Bronchial epithelial cell (primary cell): ENCODE results near the gene FER. TPM values are rescaled to one million over a fixed set of nuclear protein-coding genes. Genes with fewer than 3 reads are reported as not detected.

ENCODE experiments used
- DNase-seq: peaks from one replicate; pipeline ENCODE4 v3.0.0-alpha.2; 2010; ENCODE audit warnings: low read depth
- FAIRE-seq: peaks from 2 replicates; lab custom pipeline; 2011; peaks lifted over from hg19 to GRCh38; lab: Jason Lieb, UNC
- H3K27me3 ChIP-seq: 2 replicates; pipeline ENCODE4 v1.5.1; 2011; ENCODE audit warnings: low read length; ENCODE audit not compliant: control insufficient read depth, insufficient read depth
- H3K36me3 ChIP-seq: 2 replicates; pipeline ENCODE4 v1.5.1; 2011; ENCODE audit warnings: low read length; ENCODE audit not compliant: control insufficient read depth, insufficient read depth
- H3K4me3 ChIP-seq: 2 replicates; pipeline ENCODE4 v1.5.1; 2011; ENCODE audit warnings: mild to moderate bottlenecking, low read depth, low read length, control low read depth
- total RNA-seq: library from RNA; depleted of rRNA; stranded (reverse); fragments of >200 nt; gene quantifications from 2 replicates; pipeline ENCODE4 v1.2.1, GENCODE V29; 2014
- TF ChIP-seq, protein P1 (sequence below): IDR thresholded peaks from 2 replicates; pipeline ENCODE4 v1.5.1; 2011; ENCODE audit warnings: mild to moderate bottlenecking, moderate library complexity, low read length, control low read depth, inconsistent platforms; ENCODE audit not compliant: insufficient read depth, severe bottlenecking

FER gene
- total RNA-seq, 1 donor from 2014 or later: 23.7 TPM

DNA sequence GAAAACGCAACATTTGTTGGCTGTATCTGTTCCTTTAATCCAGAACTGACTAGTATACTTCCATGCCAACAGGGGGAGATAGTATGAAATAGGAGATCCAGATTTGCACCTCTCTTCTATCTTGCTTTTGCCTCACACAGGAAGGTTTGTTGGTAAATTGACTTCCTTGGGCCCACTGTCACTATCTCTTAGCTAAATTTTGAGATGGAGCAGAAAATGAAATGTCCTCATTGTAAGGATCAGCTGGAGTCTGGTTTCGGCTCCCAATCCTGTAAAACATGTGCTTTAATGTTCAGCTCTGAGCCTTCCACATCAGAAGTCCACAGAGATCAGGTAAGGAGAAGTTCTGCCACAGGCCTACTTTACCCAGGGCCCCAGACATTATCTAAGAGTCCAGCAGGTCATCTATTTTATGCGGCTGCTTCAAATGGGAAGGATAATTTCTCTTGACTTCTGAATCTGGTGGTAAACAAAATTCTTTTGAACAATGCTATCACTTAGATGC is 176.8 kb downstream of the FER start:
- Histone ChIP-seq H3K36me3 (no peaks in the 10 kb centered on the region), H3K27me3 (no peaks in the 10 kb centered on the region), H3K4me3 (no peak overlapping the region)
- no peak for DNase-seq
- TF ChIP-seq, protein P1, sequence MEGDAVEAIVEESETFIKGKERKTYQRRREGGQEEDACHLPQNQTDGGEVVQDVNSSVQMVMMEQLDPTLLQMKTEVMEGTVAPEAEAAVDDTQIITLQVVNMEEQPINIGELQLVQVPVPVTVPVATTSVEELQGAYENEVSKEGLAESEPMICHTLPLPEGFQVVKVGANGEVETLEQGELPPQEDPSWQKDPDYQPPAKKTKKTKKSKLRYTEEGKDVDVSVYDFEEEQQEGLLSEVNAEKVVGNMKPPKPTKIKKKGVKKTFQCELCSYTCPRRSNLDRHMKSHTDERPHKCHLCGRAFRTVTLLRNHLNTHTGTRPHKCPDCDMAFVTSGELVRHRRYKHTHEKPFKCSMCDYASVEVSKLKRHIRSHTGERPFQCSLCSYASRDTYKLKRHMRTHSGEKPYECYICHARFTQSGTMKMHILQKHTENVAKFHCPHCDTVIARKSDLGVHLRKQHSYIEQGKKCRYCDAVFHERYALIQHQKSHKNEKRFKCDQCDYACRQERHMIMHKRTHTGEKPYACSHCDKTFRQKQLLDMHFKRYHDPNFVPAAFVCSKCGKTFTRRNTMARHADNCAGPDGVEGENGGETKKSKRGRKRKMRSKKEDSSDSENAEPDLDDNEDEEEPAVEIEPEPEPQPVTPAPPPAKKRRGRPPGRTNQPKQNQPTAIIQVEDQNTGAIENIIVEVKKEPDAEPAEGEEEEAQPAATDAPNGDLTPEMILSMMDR: no peak
- FAIRE-seq: no peak

DNA sequence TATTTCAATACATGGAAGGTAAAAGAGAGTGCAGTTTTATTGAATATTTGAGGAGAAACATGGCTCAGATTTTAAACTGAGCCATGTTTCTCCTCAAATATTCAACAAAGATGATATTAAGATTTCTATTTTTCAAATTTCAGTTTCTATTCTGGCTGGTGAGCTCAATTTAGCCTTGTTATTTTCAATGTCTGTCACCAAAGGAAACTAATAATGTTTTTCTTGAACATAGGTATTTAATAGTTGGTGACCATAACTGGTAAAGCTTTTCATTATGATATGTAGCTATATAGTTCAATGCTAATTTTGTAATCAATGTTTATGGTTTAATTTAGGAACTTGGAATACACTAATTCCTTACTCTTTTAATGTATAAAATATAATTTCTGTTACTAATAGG is 177.4 kb downstream of the FER start:
- TF ChIP-seq, protein P1: no peak
- no peaks in the 10 kb centered on the region for H3K36me3 ChIP-seq

DNA sequence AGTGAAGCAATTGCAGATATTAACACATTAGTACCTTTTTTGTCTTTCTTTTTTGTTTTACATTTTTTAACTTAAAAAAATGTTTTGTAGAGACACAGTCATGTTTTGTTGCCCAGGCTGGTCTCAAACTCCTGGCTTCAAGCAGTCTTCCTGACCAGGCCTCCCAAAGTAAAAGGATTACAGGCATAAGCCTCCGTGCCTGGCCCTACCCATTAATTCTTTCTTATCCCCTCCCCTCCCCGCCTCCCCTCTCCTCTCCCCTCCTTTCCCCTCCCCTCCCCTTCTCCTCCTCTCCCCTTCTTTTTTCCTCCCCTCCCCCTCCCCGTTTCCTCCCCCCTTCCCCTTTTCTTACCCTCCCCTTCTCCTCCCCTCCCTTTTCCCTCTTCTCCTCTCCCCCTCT is 182.4 kb downstream of the FER start:
- no peak overlapping the region for H3K4me3 ChIP-seq
- H3K36me3 ChIP-seq: no peaks in the 10 kb centered on the region
- no peaks in the 10 kb centered on the region for H3K27me3 ChIP-seq
- TF ChIP-seq, protein P1: no peak
- no peak for DNase-seq
- no peak for FAIRE-seq

More for the DNA sequence above, 177.4 kb downstream of the FER start:
- no peaks in the 10 kb centered on the region for H3K27me3 ChIP-seq
- DNase-seq (no peak), FAIRE-seq (no peak)
- no peak overlapping the region for H3K4me3 ChIP-seq

DNA sequence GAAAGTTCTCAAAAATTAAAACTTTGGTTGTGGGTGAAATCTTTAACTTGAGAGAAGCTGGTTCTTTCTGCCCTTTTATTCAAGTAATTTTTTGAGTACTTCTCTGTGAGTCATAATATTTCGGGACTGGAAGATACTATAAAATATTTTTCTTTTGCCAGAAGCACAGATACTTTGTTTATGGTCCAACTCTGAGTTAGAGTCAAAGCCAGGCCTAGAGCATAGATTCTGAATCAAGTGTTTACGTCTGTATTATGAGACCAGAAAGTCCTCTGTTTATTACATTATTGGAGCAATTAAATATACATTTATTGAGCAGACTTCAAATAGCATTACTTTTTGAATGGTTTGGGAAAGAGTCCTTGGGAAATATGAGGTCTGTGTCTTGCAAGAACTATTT is 187.9 kb downstream of the FER start:
- H3K27me3 ChIP-seq: no peaks in the 10 kb centered on the region
- FAIRE-seq (no peak), DNase-seq (no peak)
- H3K36me3 ChIP-seq: no peaks in the 10 kb centered on the region
- no peak overlapping the region for H3K4me3 ChIP-seq
- TF ChIP-seq, protein P1: no peak

DNA sequence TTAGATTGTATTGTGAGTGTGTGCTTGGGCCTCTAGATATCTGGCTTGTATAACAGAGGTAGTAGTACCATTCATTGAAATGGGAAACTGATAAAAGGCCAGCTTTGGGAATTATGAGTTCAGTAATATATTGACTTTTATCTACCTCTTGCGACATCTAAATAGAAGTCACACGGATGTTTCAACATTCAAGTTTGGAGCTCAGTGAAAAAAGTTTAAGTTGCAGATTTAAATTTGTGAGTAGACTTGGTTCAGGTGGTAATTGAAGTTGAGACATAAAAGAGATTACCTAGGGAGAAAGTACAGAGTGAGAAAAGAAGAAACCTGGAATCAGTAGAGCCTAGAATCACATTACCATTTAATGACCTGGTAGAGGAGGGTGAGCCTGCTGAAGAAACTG is 189.5 kb downstream of the FER start:
- DNase-seq (no peak), FAIRE-seq (no peak)
- Histone ChIP-seq H3K4me3 (no peak overlapping the region), H3K27me3 (no peaks in the 10 kb centered on the region), H3K36me3 (no peaks in the 10 kb centered on the region)
- TF ChIP-seq, protein P1: no peak

DNA sequence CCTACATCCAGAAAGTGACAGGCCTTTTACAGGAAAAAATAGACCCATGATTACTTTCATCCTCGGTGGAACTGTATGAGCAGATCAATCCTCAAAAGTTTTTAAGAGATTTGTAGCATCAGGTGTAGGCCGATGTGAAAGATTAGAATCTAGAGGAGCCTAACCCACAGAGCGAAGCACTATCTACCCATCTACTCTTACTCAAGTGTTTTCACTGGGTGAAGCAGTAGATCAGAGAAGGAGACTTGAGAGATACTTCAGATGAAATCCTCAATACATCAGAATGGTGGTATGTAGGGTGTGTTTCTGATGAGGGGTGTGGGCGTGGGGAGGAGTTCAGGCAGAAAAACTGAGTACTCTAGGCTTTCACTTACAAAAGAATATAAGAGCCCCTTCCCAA is 192.8 kb downstream of the FER start:
- FAIRE-seq (no peak), DNase-seq (no peak)
- TF ChIP-seq, protein P1: no peak
- no peaks in the 10 kb centered on the region for H3K27me3 ChIP-seq
- H3K4me3 ChIP-seq: no peak overlapping the region
- no peaks in the 10 kb centered on the region for H3K36me3 ChIP-seq
